PC-9 (cell line): ENCODE data around the gene AMDHD2. TPM values are rescaled to one million over a fixed set of nuclear protein-coding genes. Genes with fewer than 3 reads are reported as not detected.

Source experiments
- BruUV-seq: library from RNA; stranded (reverse); fragments of 400-500 nt; replicated peaks from 2 replicates; lab custom pipeline; 2021; lab: Mats Ljungman, UMichigan
- CTCF ChIA-PET: fragments of 300-600 bp; sonication (Branson Sonifier 250); formaldehyde crosslinking; loops from one replicate; lab custom pipeline; 2022; ENCODE audit warnings: antibody characterized with exemption; lab: Charles Lee
- POLR2A ChIA-PET: fragments of 300-600 bp; sonication (Branson Sonifier 250); formaldehyde crosslinking; loops from one replicate; lab custom pipeline; 2022; ENCODE audit warnings: antibody characterized with exemption; ENCODE audit not compliant: unreplicated experiment; lab: Charles Lee
- DNase-seq, 2 experiments: peaks; one replicate each; pipeline versions ENCODE4 v3.0.0 to v3.0.0-alpha.2; 2015 to 2022; ENCODE audit warnings: mixed read lengths in 1 of 2
- H2AFZ ChIP-seq: fragments of 200-600 bp; sonication (generic); 2 replicates; pipeline ENCODE4 v1.8.1; 2017; ENCODE audit warnings: antibody characterized with exemption
- H3F3A ChIP-seq: fragments of 200-600 bp; sonication (generic); 2 replicates; pipeline ENCODE4 v1.8.1; 2017; ENCODE audit warnings: antibody characterized with exemption, mild to moderate bottlenecking, low read depth; ENCODE audit not compliant: insufficient read depth
- H3K27ac ChIP-seq: fragments of 200-600 bp; sonication (generic); 2 replicates; pipeline ENCODE4 v1.6.1; 2016; ENCODE audit warnings: mixed run types
- H3K27me3 ChIP-seq: fragments of 200-600 bp; sonication (generic); 2 replicates; pipeline ENCODE4 v1.6.1; 2016; ENCODE audit warnings: low read depth, mixed run types; ENCODE audit not compliant: insufficient read depth
- H3K36me3 ChIP-seq: fragments of 200-600 bp; sonication (generic); 2 replicates; pipeline ENCODE4 v1.6.1; 2016; ENCODE audit warnings: low read depth, mixed run types
- H3K4me1 ChIP-seq: fragments of 200-600 bp; sonication (generic); replicated peaks from 2 replicates; pipeline ENCODE4 v1.6.1; 2016; ENCODE audit warnings: mixed run types; ENCODE audit not compliant: insufficient read depth
- H3K4me2 ChIP-seq: fragments of 200-600 bp; sonication (generic); 2 replicates; pipeline ENCODE4 v1.6.1; 2017; ENCODE audit warnings: mixed run types
- H3K4me3 ChIP-seq: fragments of 200-600 bp; sonication (generic); 2 replicates; pipeline ENCODE4 v1.6.1; 2016; ENCODE audit warnings: mixed run types
- H3K79me2 ChIP-seq: fragments of 200-600 bp; sonication (generic); 2 replicates; pipeline ENCODE4 v1.6.1; 2017; ENCODE audit warnings: low read depth, mixed run types
- H3K9me2 ChIP-seq: fragments of 200-600 bp; sonication (generic); 2 replicates; pipeline ENCODE4 v1.8.1; 2017; ENCODE audit warnings: mild to moderate bottlenecking; ENCODE audit not compliant: insufficient read depth
- H3K9me3 ChIP-seq: fragments of 200-600 bp; sonication (generic); 2 replicates; pipeline ENCODE4 v1.8.1; 2016; ENCODE audit warnings: low read depth; ENCODE audit not compliant: insufficient read depth
- H4K20me1 ChIP-seq: fragments of 200-600 bp; sonication (generic); 2 replicates; pipeline ENCODE4 v1.8.1; 2017; ENCODE audit not compliant: insufficient read depth
- CTCF ChIP-seq: fragments of 200-600 bp; sonication (generic); conservative IDR thresholded peaks from 2 replicates; pipeline ENCODE4 v1.6.1; 2017; ENCODE audit warnings: mixed run types, antibody characterized with exemption, mild to moderate bottlenecking, moderate library complexity
- EZH2 ChIP-seq: fragments of 200-600 bp; sonication (generic); IDR thresholded peaks from 2 replicates; pipeline ENCODE4 v1.8.0; 2017; ENCODE audit warnings: antibody characterized with exemption, low read depth
- intact Hi-C: fragments of 100-400 bp; cut with micrococcal nuclease; formaldehyde crosslinking; loops from one replicate; pipeline ENCODE4 v1.10.0; 2022; ENCODE audit not compliant: unreplicated experiment
- total RNA-seq: library from RNA; stranded (reverse); gene quantifications from 2 replicates; pipeline ENCODE4 v1.2.3, GENCODE V29; 2021

Gene AMDHD2
- total RNA-seq, 1 experiment from 2014 or later: 47.9 TPM

GRCh38 chr16:2472885-2473445, 47.2 kb upstream of the AMDHD2 start:
- peaks cover 16% of the 10 kb centered on the region for H4K20me1 ChIP-seq
- CTCF ChIA-PET: no interaction called here
- H3K9me3 ChIP-seq: no peaks in the 10 kb centered on the region
- no peaks in the 10 kb centered on the region for H3K27me3 ChIP-seq
- peaks cover 30% of the 10 kb centered on the region; the same call in 1 of the 2 replicates for H3F3A ChIP-seq
- peak overlapping the region; percentile 97 for H3K4me2 ChIP-seq
- peaks cover 27% of the 10 kb centered on the region; the same call in 1 of the 2 replicates for H3K4me1 ChIP-seq
- H2AFZ ChIP-seq: no peak overlapping the region
- no peak overlapping the region for H3K27ac ChIP-seq
- intact Hi-C loops: no loop called here
- no peak for TF ChIP-seq EZH2
- no peak for TF ChIP-seq CTCF
- H3K9me2 ChIP-seq: no peaks in the 10 kb centered on the region
- no peaks in the 10 kb centered on the region for H3K36me3 ChIP-seq
- POLR2A ChIA-PET: interaction anchor here (0.6 kb wide), 1 partner anchor 60 kb away, joined by 18 read pairs; no protein-coding TSS in a partner anchor
- DNase-seq: peak in 1 of 2 experiments; percentile 49
- peaks cover 13% of the 10 kb centered on the region for H3K79me2 ChIP-seq
- no TSS peak for BruUV-seq
- H3K4me3 ChIP-seq: peak overlapping the region; percentile 98; the same call in 1 of the 2 replicates

- TF ChIP-seq EZH2: no peak
- TF ChIP-seq CTCF: no peak
- Histone ChIP-seq H3K27me3 (no peaks in the 10 kb centered on the region), H3K4me2 (peak overlapping the region; percentile 97), H3K4me3 (peak overlapping the region; percentile 98; the same call in 1 of the 2 replicates), H4K20me1 (peaks cover 16% of the 10 kb centered on the region), H3K36me3 (no peaks in the 10 kb centered on the region), H3K9me2 (no peaks in the 10 kb centered on the region), H3K27ac (no peak overlapping the region), H3F3A (peaks cover 30% of the 10 kb centered on the region; the same call in 1 of the 2 replicates), H2AFZ (no peak overlapping the region), H3K4me1 (peaks cover 21% of the 10 kb centered on the region; the same call in 1 of the 2 replicates), H3K79me2 (peaks cover 13% of the 10 kb centered on the region), H3K9me3 (no peaks in the 10 kb centered on the region)
- ChIA-PET CTCF (no interaction called here), POLR2A (interaction anchor here (0.6 kb wide), 1 partner anchor 59 kb away, joined by 18 read pairs; no protein-coding TSS in a partner anchor)
- no TSS peak for BruUV-seq
- peak; percentile 43 to 48 for DNase-seq
- intact Hi-C loops: no loop called here
These were observed 46.7 kb upstream of the AMDHD2 start for GRCh38 chr16:2473446-2473926.

GRCh38 chr16:2473999-2474876, 45.9 kb upstream of the AMDHD2 start:
- peak overlapping the region; percentile 97 for H2AFZ ChIP-seq
- H3K27ac ChIP-seq: peak overlapping the region; percentile 34; the same call in 1 of the 2 replicates
- no peaks in the 10 kb centered on the region for H3K9me3 ChIP-seq
- H3K79me2 ChIP-seq: peaks cover 13% of the 10 kb centered on the region
- intact Hi-C loops: no loop called here
- H3K27me3 ChIP-seq: no peaks in the 10 kb centered on the region
- ChIA-PET CTCF (interaction anchor here (0.6 kb wide), 1 partner anchor 15 kb away, joined by 4 read pairs; no protein-coding TSS in a partner anchor), POLR2A (interaction anchor here (0.9 kb wide), 1 partner anchor 259 kb away, joined by 3 read pairs; the partner anchor contains the start of gene PGP)
- peaks cover 16% of the 10 kb centered on the region for H4K20me1 ChIP-seq
- peaks cover 28% of the 10 kb centered on the region; the same call in 1 of the 2 replicates for H3F3A ChIP-seq
- no peaks in the 10 kb centered on the region for H3K9me2 ChIP-seq
- H3K4me1 ChIP-seq: peaks cover 14% of the 10 kb centered on the region; the same call in 1 of the 2 replicates
- H3K4me2 ChIP-seq: peak overlapping the region; percentile 97
- no peak; the same call in 1 of the 2 replicates for TF ChIP-seq CTCF
- TF ChIP-seq EZH2: no peak
- DNase-seq: peak in 1 of 2 experiments; percentile 50
- no TSS peak for BruUV-seq
- no peaks in the 10 kb centered on the region for H3K36me3 ChIP-seq
- H3K4me3 ChIP-seq: peak overlapping the region; percentile 98
